SK-N-MC (cell line): ENCODE measurements around the gene HOXA6.

ENCODE experiments used
- EZH2 ChIP-seq: fragments of 200-600 bp; sonication (generic); IDR thresholded peaks from one replicate; pipeline ENCODE4 v1.6.1; 2017; ENCODE audit warnings: antibody characterized with exemption
- POLR2AphosphoS5 ChIP-seq: IDR thresholded peaks from 2 replicates; pipeline ENCODE4 v1.6.1; 2012; ENCODE audit warnings: mild to moderate bottlenecking, low read depth, low read length, borderline replicate concordance

DNA sequence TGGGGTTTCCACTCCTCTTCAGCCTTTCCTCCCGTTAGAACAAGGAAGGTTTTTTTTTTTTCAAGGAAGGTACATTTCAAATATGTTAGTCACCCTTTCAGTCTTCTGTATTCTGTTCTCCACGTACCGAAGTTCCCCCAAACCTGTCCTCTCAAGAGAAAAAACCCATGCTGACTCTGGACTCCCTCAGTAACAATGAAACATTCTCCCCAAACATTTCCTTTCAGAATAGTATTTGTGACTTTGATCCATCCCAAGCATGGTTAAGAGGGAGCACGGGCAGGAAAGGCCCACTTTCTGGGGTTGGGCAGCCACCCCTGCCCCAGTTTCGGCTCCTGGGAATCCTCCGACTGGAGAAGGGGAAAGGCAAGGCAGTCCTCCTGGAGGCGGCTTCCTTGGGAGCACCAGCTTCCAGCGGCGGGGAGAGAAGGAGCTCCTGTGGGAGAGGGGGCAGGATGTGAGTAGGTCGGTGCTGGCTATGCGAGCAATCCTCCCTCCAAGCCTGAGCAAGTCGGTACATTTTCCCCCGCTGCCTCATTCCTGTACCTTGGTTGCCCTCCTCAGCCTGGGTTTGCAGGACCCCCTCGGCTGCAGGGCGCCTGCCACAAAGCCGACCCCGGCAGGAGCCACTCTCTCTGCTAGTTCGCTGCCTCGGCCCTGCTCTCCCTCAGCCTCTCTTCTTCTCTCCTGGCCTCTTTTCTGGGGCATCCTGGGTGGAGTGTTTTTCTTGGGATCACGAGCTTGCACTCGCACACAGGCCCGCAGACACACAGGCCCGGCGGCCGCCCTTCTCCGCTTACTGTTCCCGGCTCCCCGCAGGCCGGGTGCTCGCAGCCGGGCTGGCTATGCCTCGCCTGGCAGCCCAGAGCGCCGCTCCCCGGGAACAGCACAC, 49.6 kb downstream of the HOXA6 start:
- TF ChIP-seq POLR2AphosphoS5 (no peak), EZH2 (no peak)
